Measurements from ENCODE around the gene UBE2J2.

UBE2J2 gene

GRCh38 chr1:1284221-1285101 is 10.8 kb upstream of the UBE2J2 start:
- Histone ChIP-seq H3K4me3 (ENCODE audit: low read depth in 1 of 2, low read length in 2 of 2) (no peak overlapping the region), H3K27me3 (ENCODE audit: low read depth, low read length) (no peaks in the 10 kb centered on the region), H3K36me3 (ENCODE audit: control insufficient read depth in 1 of 2, insufficient read depth in 2 of 2, low read length in 2 of 2) (no peaks in the 10 kb centered on the region), H3K27ac (ENCODE audit: low read length) (no peak overlapping the region), H3K4me1 (ENCODE audit: control insufficient read depth in 1 of 2, insufficient read depth in 2 of 2, low read length in 2 of 2) (no peaks in the 10 kb centered on the region), H3K9me3 (ENCODE audit: control insufficient read depth in 1 of 2, low read length in 2 of 2) (no peaks in the 10 kb centered on the region)

DNA sequence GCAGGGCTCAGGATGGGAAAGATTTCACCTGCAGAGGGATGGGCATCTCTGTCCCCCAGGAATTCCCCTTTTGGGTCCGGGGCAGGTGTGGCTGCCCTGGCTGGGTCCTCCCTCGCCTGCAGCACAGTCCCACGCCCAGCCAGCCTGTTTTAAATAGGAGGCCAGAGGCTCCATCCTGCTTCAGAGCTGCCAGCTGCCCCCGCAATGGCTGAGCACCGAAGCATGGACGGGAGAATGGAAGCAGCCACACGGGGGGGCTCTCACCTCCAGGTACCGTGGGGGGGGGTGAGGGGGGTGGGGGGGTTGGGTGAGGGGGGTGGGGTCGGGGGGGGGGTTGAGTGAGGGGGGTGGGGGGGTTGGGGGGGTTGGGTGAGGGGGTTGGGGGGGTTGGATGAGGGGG is 10.2 kb upstream of the UBE2J2 start:
- Histone ChIP-seq H3K4me3 (ENCODE audit: low read depth in 1 of 2, low read length in 2 of 2) (no peak overlapping the region), H3K27me3 (ENCODE audit: low read depth, low read length) (no peaks in the 10 kb centered on the region), H3K4me1 (ENCODE audit: control insufficient read depth in 1 of 2, insufficient read depth in 2 of 2, low read length in 2 of 2) (no peaks in the 10 kb centered on the region), H3K9me3 (ENCODE audit: control insufficient read depth in 1 of 2, low read length in 2 of 2) (no peaks in the 10 kb centered on the region), H3K27ac (ENCODE audit: low read length) (no peak overlapping the region), H3K36me3 (ENCODE audit: control insufficient read depth in 1 of 2, insufficient read depth in 2 of 2, low read length in 2 of 2) (no peaks in the 10 kb centered on the region)

DNA sequence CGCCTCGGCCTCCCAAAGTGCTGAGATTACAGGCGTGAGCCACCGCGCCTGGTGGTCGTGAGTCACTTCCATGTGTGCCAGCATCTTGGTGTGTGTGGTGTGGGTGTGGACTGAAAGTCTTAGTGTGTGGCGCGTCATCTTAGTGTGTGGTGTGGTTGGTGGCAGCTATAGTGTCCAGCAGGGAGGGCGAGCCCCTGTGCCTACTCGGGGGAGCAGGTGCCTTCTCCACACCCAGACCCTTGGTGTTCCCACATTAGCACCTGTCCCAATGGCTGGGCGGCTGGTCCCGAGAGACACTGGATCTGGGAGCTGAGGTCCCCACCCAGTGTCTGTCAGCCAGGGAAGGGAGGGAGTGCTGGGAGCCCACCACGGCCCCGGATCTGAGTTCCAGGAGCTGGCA is 9.3 kb upstream of the UBE2J2 start:
- Histone ChIP-seq H3K4me3 (ENCODE audit: low read depth in 1 of 2, low read length in 2 of 2) (no peak overlapping the region), H3K27ac (ENCODE audit: low read length) (no peak overlapping the region), H3K9me3 (ENCODE audit: control insufficient read depth in 1 of 2, low read length in 2 of 2) (no peaks in the 10 kb centered on the region), H3K4me1 (ENCODE audit: control insufficient read depth in 1 of 2, insufficient read depth in 2 of 2, low read length in 2 of 2) (no peaks in the 10 kb centered on the region), H3K27me3 (ENCODE audit: low read depth, low read length) (no peaks in the 10 kb centered on the region), H3K36me3 (ENCODE audit: control insufficient read depth in 1 of 2, insufficient read depth in 2 of 2, low read length in 2 of 2) (no peaks in the 10 kb centered on the region)

GRCh38 chr1:1281533-1282321 is 8.1 kb upstream of the UBE2J2 start:
- Histone ChIP-seq H3K4me1 (ENCODE audit: control insufficient read depth in 1 of 2, insufficient read depth in 2 of 2, low read length in 2 of 2) (no peaks in the 10 kb centered on the region), H3K4me3 (ENCODE audit: low read depth in 1 of 2, low read length in 2 of 2) (no peak overlapping the region), H3K27ac (ENCODE audit: low read length) (peak overlapping the region; percentile 23), H3K9me3 (ENCODE audit: control insufficient read depth in 1 of 2, low read length in 2 of 2) (no peaks in the 10 kb centered on the region), H3K36me3 (ENCODE audit: control insufficient read depth in 1 of 2, insufficient read depth in 2 of 2, low read length in 2 of 2) (no peaks in the 10 kb centered on the region), H3K27me3 (ENCODE audit: low read depth, low read length) (no peaks in the 10 kb centered on the region)

- no peak overlapping the region for H3K4me3 ChIP-seq (ENCODE audit: low read depth in 1 of 2, low read length in 2 of 2)
- no peaks in the 10 kb centered on the region for H3K36me3 ChIP-seq (ENCODE audit: control insufficient read depth in 1 of 2, insufficient read depth in 2 of 2, low read length in 2 of 2)
- no peak overlapping the region for H3K27ac ChIP-seq (ENCODE audit: low read length)
- H3K4me1 ChIP-seq (ENCODE audit: control insufficient read depth in 1 of 2, insufficient read depth in 2 of 2, low read length in 2 of 2), result no peaks in the 10 kb centered on the region
- no peaks in the 10 kb centered on the region for H3K9me3 ChIP-seq (ENCODE audit: control insufficient read depth in 1 of 2, low read length in 2 of 2)
- no peaks in the 10 kb centered on the region for H3K27me3 ChIP-seq (ENCODE audit: low read depth, low read length)
Measured at GRCh38 chr1:1280782-1281481, 7.3 kb upstream of the UBE2J2 start.

DNA sequence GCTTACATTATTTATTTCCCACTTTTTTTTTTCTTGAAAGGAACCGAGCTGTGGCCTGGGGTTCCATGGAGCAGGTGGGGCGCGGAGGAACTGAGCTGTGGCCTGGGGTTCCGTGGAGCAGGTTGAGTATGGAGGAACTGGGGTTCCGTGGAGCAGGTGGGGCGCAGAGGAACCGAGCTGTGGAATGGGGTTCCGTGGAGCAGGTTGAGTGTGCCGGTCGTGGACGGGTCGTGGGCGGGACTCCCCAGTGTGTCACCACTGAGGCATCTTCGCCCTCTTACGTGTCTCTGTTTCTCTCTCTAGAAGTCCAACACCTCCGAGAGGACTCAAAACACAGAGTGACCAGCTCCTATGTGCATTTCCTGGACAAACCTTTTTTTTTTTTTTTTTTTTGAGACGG is 5.4 kb upstream of the UBE2J2 start:
- H3K4me1 ChIP-seq (ENCODE audit: control insufficient read depth in 1 of 2, insufficient read depth in 2 of 2, low read length in 2 of 2), result peaks cover 0 to 7% of the 10 kb centered on the region in 2 donors
- H3K36me3 ChIP-seq (ENCODE audit: control insufficient read depth in 1 of 2, insufficient read depth in 2 of 2, low read length in 2 of 2), result no peaks in the 10 kb centered on the region
- H3K9me3 ChIP-seq (ENCODE audit: control insufficient read depth in 1 of 2, low read length in 2 of 2), result no peaks in the 10 kb centered on the region
- no peak overlapping the region for H3K27ac ChIP-seq (ENCODE audit: low read length)
- no peak overlapping the region for H3K4me3 ChIP-seq (ENCODE audit: low read depth in 1 of 2, low read length in 2 of 2)
- H3K27me3 ChIP-seq (ENCODE audit: low read depth, low read length), result no peaks in the 10 kb centered on the region

DNA sequence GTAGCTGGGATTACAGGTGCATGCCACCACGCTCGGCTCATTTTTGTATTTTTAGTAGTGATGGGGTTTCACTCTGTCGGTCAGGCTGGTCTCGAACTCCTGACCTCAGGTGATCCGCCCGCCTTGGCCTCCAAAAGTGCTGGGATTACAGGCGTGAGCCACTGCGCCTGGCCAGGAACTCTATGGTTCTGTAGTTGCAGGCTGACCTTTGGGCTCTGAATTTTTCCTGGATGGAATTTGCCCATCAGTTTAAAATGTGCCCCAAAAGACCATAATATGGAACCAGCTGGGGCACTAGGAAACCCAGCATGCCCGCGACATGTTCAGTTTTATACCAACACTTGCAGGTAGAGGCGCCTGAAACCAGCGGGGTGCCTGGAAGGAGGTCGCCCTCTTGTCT is 5.0 kb upstream of the UBE2J2 start:
- Histone ChIP-seq H3K36me3 (ENCODE audit: control insufficient read depth in 1 of 2, insufficient read depth in 2 of 2, low read length in 2 of 2) (no peaks in the 10 kb centered on the region), H3K9me3 (ENCODE audit: control insufficient read depth in 1 of 2, low read length in 2 of 2) (no peaks in the 10 kb centered on the region), H3K27me3 (ENCODE audit: low read depth, low read length) (no peaks in the 10 kb centered on the region), H3K4me3 (ENCODE audit: low read depth in 1 of 2, low read length in 2 of 2) (no peak overlapping the region), H3K4me1 (ENCODE audit: control insufficient read depth in 1 of 2, insufficient read depth in 2 of 2, low read length in 2 of 2) (peaks cover 0 to 7% of the 10 kb centered on the region in 2 donors), H3K27ac (ENCODE audit: low read length) (no peak overlapping the region)

DNA sequence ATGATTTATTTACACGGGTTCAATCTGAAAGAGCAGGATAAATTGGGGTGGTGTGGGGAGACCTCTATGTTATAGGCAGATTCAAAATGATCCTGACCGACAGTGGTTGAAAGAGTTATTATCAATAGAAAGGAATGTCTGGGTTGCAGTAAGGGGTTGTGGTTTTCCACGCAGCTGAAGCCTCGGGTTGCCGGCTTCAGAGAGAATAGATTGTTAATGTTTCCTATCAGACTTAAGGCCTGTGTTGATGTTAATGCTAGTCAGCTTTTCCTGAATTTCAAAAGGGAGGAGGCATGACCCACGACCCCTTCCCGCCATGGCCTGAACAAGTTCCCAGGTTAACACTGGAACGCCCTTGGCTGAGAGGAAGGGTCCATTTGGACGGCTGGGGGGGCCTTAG is 2.2 kb upstream of the UBE2J2 start:
- no peak overlapping the region for H3K27ac ChIP-seq (ENCODE audit: low read length)
- no peak overlapping the region for H3K4me3 ChIP-seq (ENCODE audit: low read depth in 1 of 2, low read length in 2 of 2)
- peaks cover 15 to 29% of the 10 kb centered on the region in 2 donors for H3K4me1 ChIP-seq (ENCODE audit: control insufficient read depth in 1 of 2, insufficient read depth in 2 of 2, low read length in 2 of 2)
- no peaks in the 10 kb centered on the region for H3K9me3 ChIP-seq (ENCODE audit: control insufficient read depth in 1 of 2, low read length in 2 of 2)
- no peaks in the 10 kb centered on the region for H3K27me3 ChIP-seq (ENCODE audit: low read depth, low read length)
- H3K36me3 ChIP-seq (ENCODE audit: control insufficient read depth in 1 of 2, insufficient read depth in 2 of 2, low read length in 2 of 2), result no peaks in the 10 kb centered on the region

- Histone ChIP-seq H3K27ac (ENCODE audit: low read length) (no peak overlapping the region), H3K27me3 (ENCODE audit: low read depth, low read length) (no peaks in the 10 kb centered on the region), H3K4me3 (ENCODE audit: low read depth in 1 of 2, low read length in 2 of 2) (peak overlapping the region in 1 of 2 donors; percentile 97), H3K9me3 (ENCODE audit: control insufficient read depth in 1 of 2, low read length in 2 of 2) (no peaks in the 10 kb centered on the region), H3K36me3 (ENCODE audit: control insufficient read depth in 1 of 2, insufficient read depth in 2 of 2, low read length in 2 of 2) (no peaks in the 10 kb centered on the region), H3K4me1 (ENCODE audit: control insufficient read depth in 1 of 2, insufficient read depth in 2 of 2, low read length in 2 of 2) (peaks cover 19 to 36% of the 10 kb centered on the region in 2 donors)
Measured at GRCh38 chr1:1274931-1275431, 1.3 kb upstream of the UBE2J2 start.

DNA sequence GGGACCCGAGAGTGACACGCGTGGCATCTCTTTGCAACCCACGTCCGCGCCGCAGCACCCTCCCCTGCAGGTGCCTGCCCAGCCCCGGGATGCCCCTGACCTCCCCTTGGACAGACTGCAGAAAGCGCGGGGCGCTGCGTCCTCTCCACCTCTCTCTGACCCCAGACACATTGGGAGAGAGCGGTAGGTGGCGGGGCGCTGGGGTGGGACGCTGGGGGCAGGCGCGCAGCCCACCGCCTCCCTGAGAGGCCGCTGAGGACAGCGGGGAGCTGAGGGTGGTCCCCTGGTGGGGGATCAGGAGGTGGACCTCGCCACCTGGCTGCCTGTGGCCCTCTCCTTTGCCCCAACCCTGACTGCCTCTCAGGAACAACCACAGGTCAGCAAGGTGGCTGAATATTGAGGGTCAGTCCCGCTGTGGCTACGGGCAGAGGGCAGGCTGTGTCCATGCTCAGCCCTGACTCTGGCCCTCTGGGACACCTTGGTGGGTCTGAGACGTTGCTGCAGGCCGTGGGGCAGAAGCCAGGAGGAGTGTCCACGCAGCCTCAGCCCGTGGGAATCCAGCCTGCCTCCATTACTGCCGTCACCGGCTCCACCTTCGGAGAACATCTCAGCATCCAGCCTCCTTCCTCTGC is 761 bp upstream of the UBE2J2 start:
- peaks cover 19 to 36% of the 10 kb centered on the region in 2 donors for H3K4me1 ChIP-seq (ENCODE audit: control insufficient read depth in 1 of 2, insufficient read depth in 2 of 2, low read length in 2 of 2)
- peak overlapping the region; percentile 53 to 97 for H3K4me3 ChIP-seq (ENCODE audit: low read depth in 1 of 2, low read length in 2 of 2)
- no peaks in the 10 kb centered on the region for H3K9me3 ChIP-seq (ENCODE audit: control insufficient read depth in 1 of 2, low read length in 2 of 2)
- no peaks in the 10 kb centered on the region for H3K27me3 ChIP-seq (ENCODE audit: low read depth, low read length)
- H3K36me3 ChIP-seq (ENCODE audit: control insufficient read depth in 1 of 2, insufficient read depth in 2 of 2, low read length in 2 of 2), result no peaks in the 10 kb centered on the region
- no peak overlapping the region for H3K27ac ChIP-seq (ENCODE audit: low read length)

- H3K4me1 ChIP-seq (ENCODE audit: control insufficient read depth in 1 of 2, insufficient read depth in 2 of 2, low read length in 2 of 2), result peaks cover 19 to 36% of the 10 kb centered on the region in 2 donors
- no peaks in the 10 kb centered on the region for H3K27me3 ChIP-seq (ENCODE audit: low read depth, low read length)
- peak overlapping the region; percentile 69 for H3K27ac ChIP-seq (ENCODE audit: low read length)
- no peaks in the 10 kb centered on the region for H3K9me3 ChIP-seq (ENCODE audit: control insufficient read depth in 1 of 2, low read length in 2 of 2)
- peak overlapping the region; percentile 78 to 97 for H3K4me3 ChIP-seq (ENCODE audit: low read depth in 1 of 2, low read length in 2 of 2)
- no peaks in the 10 kb centered on the region for H3K36me3 ChIP-seq (ENCODE audit: control insufficient read depth in 1 of 2, insufficient read depth in 2 of 2, low read length in 2 of 2)
Measured at GRCh38 chr1:1273209-1273511, 494 bp downstream of the UBE2J2 start.
